ENCODE measurements around the gene KCNH2. TPM values are rescaled to one million over a fixed set of nuclear protein-coding genes. Genes with fewer than 3 reads are reported as not detected.

The KCNH2 gene
- total RNA-seq, 1 experiment from 2014 or later: 9.1 TPM

DNA sequence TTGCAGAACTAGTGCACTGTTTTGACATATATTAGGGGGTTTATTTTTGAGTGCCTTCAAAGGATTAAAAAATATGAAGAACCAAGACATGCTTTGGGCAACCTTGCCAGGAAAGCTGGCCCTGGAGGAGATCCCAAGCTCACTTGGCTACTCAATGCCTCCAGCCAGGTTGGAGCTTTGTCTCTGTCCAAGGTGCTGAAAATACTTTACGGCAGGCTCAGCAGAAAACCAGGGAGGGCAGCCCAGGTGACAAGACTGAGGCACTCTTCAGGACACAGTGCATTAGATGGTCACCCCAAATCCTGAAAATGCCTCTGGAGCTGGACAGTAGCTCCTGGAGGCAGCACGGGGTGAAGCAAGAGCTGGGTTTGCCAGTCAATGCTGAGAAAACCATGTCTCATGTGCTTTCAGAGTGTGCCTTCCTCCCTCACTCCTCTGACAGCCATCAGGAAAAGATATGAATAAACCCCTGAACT lies 5.8 kb upstream of the KCNH2 start:
- in situ Hi-C loops (cut with HindIII; ENCODE audit: low pct_unique_long_range_greater_than_20kb, low sequenced_read_pairs): no loop called here
- DNase-seq (ENCODE audit: low read depth): peak; percentile 39

DNA sequence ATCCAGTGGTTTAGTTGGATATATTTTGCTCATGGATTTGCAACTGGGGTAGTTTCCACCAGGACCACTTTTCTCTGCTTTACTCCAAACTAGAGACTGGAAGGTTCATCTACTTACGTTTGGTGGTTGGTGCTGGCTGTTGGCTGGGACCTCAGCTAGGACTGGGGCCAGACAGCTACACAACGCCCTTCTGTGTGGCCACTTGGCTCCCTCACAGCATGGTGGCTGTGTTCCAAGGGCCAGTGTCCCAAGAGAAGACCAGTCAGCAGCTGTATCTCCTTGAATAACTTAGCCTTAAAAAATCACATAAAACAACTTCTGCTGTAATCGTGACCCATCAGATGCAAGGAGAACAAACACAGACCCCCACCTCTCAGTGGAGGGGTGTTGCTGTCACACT lies 4.2 kb upstream of the KCNH2 start:
- in situ Hi-C loops (cut with HindIII; ENCODE audit: low pct_unique_long_range_greater_than_20kb, low sequenced_read_pairs): no loop called here
- no peak for DNase-seq (ENCODE audit: low read depth)

DNA sequence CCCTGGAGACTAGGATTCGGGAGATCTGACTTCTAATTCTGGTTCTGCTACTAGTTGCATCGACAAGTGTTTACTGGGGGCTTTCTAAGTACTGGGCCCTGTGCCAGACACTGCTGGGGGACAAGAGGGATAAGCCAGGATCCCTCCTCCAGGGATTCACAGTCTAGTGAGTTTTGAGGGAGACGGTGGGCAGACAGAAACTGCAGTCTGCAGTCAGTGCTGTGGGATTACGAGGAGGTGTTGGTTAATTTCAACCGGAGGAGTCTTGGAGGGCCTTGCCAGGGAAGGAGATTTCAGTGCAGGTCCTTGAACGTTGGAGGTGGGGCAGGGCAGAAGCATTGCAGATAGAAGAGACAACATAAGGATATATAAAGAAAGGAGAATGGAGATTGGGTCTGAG lies 3.5 kb upstream of the KCNH2 start:
- in situ Hi-C loops (cut with HindIII; ENCODE audit: low pct_unique_long_range_greater_than_20kb, low sequenced_read_pairs): no loop called here

DNA sequence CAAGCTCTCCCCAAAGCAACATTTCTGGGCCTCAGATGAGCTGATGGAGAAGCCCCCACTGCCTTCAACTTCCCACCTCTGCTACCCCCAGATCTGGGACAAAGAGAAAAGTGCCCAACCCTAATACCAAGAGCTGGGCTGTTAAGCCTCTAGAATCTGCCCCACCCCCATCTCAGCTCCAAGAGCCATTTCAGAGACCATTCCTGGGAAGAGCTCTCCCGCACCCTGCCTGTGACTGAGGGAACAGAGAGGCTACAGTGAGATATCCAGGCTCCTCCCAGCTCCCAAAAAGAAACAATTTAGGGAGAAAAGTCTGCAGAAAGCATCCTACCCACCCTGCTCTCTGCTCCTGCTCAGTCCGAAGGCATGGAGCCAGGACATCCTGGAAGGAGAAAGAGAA lies 2.5 kb upstream of the KCNH2 start:
- DNase-seq (ENCODE audit: low read depth): no peak
- in situ Hi-C loops (cut with HindIII; ENCODE audit: low pct_unique_long_range_greater_than_20kb, low sequenced_read_pairs): no loop called here

More for the DNA sequence above, 3.5 kb upstream of the KCNH2 start:
- no peak for DNase-seq (ENCODE audit: low read depth)

DNA sequence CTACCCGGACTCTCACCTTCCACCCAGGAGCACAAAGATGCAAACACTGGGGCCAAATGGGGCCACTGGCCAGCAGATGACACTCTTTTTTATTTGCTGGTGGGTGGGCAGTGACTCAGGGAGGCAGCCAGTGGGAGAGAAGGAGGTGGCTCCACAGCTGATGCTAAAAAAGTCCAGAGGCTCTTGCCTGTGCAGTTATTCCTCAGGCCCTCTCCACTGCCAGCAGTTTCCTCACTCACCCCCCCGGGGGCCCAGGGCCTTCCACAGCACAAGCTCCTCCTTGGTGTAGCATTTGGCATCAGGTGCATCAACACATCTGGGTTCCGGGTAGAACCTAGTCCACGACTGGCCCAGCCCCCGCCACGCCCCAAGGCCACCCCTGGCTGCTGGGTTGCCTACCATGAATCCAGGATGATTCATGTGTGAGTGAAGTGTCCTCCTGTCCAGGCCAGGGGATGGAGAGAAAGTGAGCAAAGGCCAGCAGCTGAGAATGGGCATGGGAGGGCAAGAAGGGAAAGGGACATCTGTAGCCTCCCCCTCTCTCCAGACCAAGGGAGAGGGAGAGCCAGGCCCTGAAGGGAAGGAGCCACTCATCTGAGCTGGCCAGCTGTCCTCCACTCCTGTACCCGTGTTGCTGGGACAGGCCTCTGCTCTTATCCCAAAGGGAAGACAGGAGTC lies 1.7 kb upstream of the KCNH2 start:
- in situ Hi-C loops (cut with HindIII; ENCODE audit: low pct_unique_long_range_greater_than_20kb, low sequenced_read_pairs): no loop called here
- DNase-seq (ENCODE audit: low read depth): peak; percentile 28

DNA sequence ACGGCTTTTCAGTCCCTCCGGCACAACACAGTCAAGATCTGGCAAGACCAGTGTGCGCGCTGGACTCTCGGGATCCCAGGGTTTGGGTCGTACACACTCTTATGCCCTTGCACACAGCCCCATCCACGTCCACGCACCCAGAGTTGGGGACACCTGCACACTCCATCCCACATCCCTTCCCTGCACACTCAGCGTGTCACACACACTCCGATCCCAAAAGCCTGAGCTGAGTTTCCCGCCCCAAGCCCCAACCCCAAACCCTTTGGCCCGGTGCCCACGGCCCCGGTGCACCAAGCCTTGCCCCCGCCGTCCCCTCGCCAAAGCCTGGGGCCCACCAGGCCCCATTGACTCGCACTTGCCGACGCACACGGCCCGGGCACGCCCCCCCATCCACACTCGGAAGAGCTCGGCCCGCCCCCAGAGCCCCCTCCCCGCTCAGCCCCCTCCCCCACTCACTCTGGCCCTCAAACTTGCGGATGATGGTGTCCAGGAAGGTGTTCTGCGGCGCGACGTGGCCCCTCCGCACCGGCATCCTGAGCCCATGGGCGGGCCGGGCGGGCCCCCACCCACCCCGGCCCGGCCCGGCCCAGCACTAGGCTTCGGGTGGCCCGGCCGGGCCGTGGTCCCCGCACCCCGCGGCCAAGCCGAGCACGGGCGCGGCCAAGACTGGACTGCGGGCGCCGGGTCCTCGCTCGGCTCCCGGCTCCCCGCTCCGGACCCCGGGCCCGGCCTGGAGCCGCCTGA lies 567 bp downstream of the KCNH2 start:
- no peak for DNase-seq (ENCODE audit: low read depth)
- in situ Hi-C loops (cut with HindIII; ENCODE audit: low pct_unique_long_range_greater_than_20kb, low sequenced_read_pairs): no loop called here

DNA sequence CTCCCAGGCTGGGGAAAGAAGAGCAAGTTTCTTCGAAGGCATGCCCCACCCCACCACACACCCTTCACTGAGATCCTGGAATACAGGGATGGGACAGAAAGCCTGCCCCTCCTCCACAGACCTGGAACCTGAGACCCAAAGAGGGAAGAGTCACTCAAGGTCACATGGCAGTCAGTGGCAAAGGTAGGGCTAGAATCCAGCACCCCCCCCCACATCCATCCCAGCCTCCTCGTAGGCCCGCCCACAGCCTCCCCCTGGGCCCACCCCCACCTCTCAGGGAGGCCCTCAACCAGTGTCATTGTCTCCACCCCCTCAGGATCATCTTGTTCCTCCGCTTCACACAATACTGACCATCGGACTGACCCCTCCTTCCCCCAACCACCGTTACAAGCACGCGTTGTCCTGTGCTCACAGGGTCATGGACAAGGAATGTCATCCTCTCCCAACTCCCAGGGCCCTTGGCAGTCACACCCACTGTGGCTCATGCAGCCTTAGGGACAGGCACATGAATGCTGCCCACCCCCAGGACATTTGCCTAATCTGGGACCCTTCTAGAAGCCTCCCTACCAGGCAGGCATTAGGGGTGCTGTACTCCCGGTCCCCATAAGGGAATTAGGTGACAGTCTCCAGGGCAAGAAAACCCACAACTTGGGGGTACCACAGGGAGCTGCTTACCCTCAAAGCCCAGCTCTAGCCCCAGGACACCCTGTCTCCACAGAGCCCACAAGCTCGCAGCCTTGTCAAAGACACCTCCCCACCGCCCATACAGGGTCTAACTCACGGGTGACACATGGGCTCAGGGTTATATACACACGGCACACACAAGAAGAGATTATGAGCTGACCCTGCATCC lies 1.4 kb downstream of the KCNH2 start:
- in situ Hi-C loops (cut with HindIII; ENCODE audit: low pct_unique_long_range_greater_than_20kb, low sequenced_read_pairs): no loop called here
- peak; percentile 77 for DNase-seq (ENCODE audit: low read depth)

DNA sequence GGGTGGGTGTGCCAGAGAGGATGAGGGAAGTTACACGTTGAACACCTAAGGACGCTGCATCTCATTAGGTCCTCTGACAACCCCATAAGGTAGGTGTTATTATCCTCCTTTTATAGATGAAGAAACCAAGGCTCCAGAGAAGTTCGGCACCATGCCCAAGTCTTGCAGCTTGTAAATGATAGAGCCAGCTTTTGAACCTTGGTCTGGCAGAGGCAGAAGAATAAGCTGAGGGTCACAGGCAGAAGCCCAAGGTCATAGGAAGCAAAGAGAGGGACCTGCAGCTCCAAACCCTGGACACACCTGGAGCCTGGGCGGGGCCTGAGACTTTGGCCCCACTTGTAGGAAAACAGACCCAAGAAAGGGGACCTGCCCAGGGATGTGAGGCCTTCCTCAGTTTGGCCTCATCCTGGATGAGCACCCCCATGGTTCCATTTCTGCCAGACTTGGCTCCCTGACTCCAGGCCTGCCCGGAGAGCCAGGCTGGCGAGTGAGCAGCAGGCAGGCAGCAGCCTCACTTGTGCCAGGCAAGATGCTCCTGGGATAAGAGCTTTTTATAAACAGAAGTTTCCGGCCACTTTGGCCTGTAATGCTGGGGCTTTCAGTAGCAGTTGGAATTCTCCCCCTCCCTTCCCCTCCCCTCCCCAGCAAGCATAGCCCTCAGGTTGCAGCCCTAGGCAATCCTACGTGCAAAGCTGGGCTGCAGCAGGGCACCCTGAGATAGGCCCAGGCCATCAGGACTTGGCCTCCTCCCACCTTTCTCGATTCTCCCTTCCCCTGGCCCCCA lies 2.4 kb downstream of the KCNH2 start:
- in situ Hi-C loops (cut with HindIII; ENCODE audit: low pct_unique_long_range_greater_than_20kb, low sequenced_read_pairs): no loop called here
- DNase-seq (ENCODE audit: low read depth): no peak

DNA sequence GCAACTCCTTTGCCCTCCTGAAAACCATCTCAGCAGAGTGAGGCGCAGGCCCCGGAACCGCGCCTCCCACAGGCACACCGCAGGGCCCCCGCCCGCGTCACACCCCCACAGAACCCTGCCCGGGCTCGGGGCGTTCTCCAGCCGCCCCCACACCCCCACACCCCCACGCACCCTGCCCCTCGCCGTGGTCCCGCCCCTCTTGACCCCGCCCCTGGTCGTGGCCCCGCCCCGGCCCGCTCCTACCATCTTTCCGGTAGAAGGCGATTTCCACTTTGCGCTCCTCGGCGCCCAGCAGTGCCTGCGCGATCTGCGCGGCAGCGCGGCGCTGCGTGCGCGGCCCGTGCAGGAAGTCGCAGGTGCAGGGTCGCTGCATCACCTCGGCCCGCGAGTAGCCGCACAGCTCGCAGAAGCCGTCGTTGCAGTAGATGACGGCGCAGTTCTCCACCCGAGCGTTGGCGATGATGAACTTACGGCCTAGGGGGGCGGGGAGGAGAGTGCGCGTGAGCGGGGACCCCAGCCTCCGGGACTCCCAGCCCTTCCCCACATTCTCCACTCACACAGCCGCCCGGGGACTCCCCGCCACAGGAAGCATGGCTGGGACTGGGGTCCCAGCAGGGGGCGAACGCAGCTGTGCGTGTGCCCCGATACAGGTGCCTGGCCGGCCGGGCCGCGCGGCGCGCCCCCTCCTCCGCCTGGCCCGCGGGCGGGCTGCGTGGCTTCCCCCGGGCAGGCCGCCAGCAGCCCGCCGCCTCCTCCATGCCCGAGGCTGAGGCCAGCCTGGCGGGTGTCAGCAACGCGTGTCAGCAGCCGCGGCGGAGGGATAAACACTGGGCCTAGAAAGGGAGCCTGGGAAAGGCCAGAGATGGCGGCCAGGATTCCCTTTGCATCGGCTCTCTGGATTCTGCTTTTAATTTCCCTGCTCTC lies 3.4 kb downstream of the KCNH2 start:
- in situ Hi-C loops (cut with HindIII; ENCODE audit: low pct_unique_long_range_greater_than_20kb, low sequenced_read_pairs): no loop called here
- DNase-seq (ENCODE audit: low read depth): peak; percentile 49

DNA sequence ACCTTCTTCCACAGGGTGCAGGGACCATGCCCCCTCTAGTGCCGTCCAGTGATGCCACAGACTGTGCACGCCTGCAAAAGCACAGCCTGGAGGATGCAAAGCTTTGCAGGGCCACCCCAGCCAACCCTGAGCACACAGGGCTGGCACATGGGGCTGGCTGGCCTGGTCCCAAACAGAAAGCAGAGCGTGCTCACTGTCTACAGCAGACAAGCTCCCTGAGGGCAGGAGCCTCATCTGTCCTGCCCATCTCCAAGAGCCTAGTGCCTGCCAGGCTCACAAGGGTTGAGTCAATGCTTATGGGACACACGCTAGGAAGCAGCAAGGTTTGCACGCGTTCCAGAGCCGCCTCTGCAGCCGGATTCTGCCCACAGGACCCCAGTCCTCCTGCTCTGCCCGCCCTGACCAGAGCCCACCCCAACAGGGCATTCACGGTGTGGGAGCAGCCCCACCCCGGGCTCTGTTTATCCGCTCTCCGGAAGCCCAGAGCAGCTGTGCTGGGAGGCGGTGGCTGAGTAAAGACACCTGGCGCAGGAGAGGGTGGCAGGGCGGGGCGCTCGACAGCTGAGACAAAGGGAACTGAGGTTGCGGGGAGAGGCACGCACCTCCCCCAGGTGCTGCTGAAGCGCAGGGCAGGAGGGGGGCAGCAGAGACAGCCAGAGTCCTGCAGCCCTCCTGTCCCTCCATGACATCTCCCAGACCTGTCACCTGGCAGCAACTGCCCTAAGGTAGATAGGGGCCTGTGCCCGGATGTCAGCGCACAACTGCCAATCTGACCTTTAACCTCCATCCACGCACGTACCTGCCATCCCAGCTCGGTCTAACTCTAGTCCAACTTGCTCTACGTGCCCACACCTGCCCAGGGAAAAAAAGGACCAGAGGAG lies 4.3 kb downstream of the KCNH2 start:
- in situ Hi-C loops (cut with HindIII; ENCODE audit: low pct_unique_long_range_greater_than_20kb, low sequenced_read_pairs): no loop called here

DNA sequence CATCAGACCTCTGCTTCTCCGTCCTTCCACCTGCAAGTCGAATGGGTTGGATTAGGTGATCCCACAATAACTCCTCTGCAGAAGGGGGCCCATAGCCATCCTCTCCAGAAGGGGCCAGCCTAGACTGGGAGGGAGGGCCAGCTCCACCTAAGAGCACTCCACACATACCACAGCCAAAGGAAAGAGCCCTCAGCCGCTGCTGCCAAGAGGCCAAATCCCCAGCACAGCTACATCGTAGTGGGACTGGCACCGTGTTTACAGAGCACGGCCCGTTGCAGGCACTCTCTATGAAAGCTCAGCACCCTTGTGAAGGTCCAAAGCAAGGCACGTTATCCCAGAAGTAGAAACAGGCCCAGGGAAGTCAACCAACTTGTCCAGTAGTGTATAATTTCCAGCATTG lies 5.4 kb downstream of the KCNH2 start:
- DNase-seq (ENCODE audit: low read depth): no peak
- in situ Hi-C loops (cut with HindIII; ENCODE audit: low pct_unique_long_range_greater_than_20kb, low sequenced_read_pairs): no loop called here

More for the DNA sequence above, 4.3 kb downstream of the KCNH2 start:
- DNase-seq (ENCODE audit: low read depth): no peak

DNA sequence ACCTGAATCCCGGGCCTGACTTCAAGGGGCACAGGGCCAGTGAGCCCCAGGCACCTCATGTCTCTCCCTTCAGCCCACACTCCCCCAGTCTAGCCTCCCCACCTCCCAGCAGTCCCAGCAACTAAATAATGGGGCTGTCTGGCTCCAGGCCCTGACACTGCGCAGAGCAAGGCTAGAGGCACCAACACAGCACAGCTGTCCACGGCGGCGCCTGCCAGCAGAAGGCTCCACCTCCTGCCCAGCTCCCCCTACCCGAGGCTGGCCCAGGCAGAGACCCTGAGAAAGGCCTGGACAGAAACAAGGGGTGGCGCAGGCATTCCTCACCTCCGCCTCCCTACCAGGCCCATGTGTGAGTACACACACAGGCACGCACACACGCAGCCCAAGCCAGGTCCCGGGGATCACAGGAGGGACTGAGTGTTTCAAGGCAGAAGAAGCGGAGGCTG lies 6.1 kb downstream of the KCNH2 start:
- DNase-seq (ENCODE audit: low read depth): no peak
- in situ Hi-C loops (cut with HindIII; ENCODE audit: low pct_unique_long_range_greater_than_20kb, low sequenced_read_pairs): no loop called here

DNA sequence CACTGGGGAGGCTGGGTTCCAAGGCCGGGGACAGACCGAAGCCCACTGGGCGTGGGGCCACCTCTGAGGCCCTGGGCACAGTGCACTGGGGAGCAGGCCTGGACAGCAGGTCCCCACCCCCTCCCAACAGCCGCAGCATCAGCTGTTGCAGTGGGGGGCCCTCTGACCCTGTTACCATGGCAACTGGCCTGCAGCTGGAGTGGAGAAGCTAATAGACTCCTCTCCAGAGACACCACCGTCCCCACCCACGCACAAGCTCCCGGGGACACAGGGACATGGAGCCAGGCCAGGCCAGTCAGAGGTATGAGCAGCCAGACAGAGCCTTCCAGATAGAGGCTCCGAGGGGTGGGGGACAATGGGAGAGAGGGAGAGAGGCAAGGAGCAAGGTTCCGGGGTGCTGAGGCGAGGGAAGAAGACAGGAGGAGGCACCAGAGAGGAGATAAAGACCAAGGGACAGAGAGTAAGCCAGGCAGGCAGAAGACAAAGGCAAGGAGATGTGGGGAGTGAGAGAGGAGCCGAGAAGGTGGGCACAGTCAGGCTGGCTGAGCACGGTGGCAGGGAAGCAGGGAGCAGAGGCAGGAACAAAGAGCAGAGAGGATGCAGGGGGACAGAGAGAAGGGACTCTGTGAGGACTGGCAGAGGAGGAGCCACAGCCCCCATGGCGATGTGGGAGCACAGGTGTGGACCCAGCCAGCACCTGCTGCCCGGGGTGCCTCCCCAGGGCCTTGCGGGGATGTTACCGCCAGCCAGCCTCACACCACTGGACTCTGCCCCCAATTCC lies 6.7 kb downstream of the KCNH2 start:
- in situ Hi-C loops (cut with HindIII; ENCODE audit: low pct_unique_long_range_greater_than_20kb, low sequenced_read_pairs): no loop called here

DNA sequence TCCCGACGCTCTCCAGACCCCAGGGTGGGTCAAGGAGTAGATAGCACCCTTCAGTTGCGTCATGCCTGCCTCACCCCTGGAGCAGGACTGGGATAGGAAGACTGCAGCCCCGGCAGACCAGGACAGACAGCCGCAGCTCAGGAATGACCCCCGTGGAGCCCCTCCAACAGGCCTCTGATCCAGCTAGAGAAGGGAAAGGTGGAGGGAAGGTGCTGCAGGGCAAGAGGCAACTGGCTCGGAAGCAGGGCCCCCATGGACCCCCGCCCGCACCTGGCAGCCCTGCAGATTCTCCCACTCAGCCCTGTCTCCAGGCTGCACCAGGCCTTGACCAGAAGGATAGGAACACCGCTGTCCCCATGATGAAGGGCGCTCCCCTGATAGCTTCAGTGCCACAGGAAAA lies 7.7 kb downstream of the KCNH2 start:
- in situ Hi-C loops (cut with HindIII; ENCODE audit: low pct_unique_long_range_greater_than_20kb, low sequenced_read_pairs): no loop called here
- DNase-seq (ENCODE audit: low read depth): no peak

More for the DNA sequence above, 6.7 kb downstream of the KCNH2 start:
- no peak for DNase-seq (ENCODE audit: low read depth)

DNA sequence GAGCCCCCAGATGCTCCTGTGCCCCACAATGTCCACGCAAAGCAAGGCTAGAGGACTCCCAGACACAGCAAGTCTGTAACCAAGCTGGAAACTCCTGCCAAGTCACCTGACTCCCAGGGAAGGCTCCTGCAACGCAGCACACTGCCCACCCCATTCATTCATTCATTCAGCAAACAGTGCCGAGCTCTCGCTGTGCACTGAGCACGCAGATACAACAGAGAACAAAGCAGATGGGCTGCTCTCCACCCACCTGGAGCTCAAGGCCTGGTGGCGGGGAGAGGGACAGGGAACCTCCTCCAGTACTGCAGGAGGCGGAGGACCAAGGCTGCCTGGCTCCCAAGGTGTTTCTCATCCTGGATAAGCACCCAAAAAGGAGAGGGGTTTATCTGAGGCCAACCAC lies 8.6 kb downstream of the KCNH2 start:
- DNase-seq (ENCODE audit: low read depth): no peak
- in situ Hi-C loops (cut with HindIII; ENCODE audit: low pct_unique_long_range_greater_than_20kb, low sequenced_read_pairs): no loop called here
